Measurements from ENCODE around the gene PHOSPHO1. TPM values are rescaled to one million over a fixed set of nuclear protein-coding genes. Genes with fewer than 3 reads are reported as not detected.

PHOSPHO1 gene
- total and polyA plus RNA-seq, 2 of the 13 experiments (the other 11 are each of a cell fraction or from before 2014, with no cell fraction given): not detected

DNA sequence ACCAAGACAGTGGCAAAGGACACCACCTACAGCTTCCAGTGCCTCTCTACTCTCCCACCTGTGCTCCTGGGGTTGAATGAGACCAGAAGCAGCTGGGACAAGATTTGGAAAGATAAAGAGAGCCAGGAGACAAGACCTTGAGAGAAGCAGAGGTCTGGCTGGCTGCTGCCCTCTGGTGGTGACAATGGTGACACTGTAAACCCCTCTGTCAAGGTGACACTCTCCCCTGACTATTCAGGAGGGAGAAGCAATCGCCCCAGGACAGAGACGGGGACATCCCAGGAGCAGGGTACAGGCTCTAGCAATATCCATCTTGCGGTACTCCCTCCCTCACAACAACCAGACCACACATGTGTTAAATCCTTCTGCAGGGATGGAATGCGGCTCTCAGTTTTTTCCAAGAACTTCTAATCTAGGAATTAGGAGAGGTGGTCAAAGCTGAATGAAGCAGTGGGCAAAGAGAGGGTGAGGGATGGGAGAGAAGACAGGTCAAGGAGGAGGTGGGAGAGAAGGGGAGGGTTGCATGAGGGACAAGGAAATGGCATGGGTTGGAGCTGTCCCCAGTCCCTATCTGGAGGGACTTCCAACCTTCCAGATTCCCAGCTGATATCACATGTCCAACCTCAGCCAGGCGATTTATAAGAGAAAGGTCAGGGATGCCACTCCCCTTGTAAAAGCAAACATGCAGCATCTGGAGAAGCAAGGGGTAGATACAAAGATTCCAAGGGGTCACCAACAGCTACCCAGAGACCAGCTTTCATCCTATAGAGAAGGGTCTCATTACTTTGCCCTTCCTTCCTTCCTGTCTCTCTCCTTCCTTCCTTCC is 2.9 kb downstream of the PHOSPHO1 start (continued):
- TF ChIP-seq KMT2B (CRISPR knock-in tag; IDR thresholded peaks at IDR 0.05) (no peak), ZNF431 (CRISPR knock-in tag; IDR thresholded peaks at IDR 0.05; ENCODE audit: borderline replicate concordance, low read depth) (no peak), ZNF605 (CRISPR knock-in tag; IDR thresholded peaks at IDR 0.05) (no peak), ZMAT3 (CRISPR knock-in tag; conservative IDR thresholded peaks at IDR 0.05) (no peak), ZNF776 (CRISPR knock-in tag; IDR thresholded peaks at IDR 0.05) (no peak), PITX1 (CRISPR knock-in tag; IDR thresholded peaks at IDR 0.05) (no peak), GTF3A (CRISPR knock-in tag; conservative IDR thresholded peaks at IDR 0.05) (no peak), PHF5A (CRISPR knock-in tag; IDR thresholded peaks at IDR 0.05; ENCODE audit: low read depth, unreplicated experiment) (no peak), ZNF274 (CRISPR knock-in tag; IDR thresholded peaks at IDR 0.05) (no peak), NFE2 (CRISPR knock-in tag; IDR thresholded peaks at IDR 0.05) (no peak), XRCC5 (optimal IDR thresholded peaks at IDR 0.05; ENCODE audit: low read length) (peak; percentile 91), HDAC6 (IDR thresholded peaks at IDR 0.05; ENCODE audit: low read depth, low read length) (no peak)
- TF ChIP-seq, protein P1, sequence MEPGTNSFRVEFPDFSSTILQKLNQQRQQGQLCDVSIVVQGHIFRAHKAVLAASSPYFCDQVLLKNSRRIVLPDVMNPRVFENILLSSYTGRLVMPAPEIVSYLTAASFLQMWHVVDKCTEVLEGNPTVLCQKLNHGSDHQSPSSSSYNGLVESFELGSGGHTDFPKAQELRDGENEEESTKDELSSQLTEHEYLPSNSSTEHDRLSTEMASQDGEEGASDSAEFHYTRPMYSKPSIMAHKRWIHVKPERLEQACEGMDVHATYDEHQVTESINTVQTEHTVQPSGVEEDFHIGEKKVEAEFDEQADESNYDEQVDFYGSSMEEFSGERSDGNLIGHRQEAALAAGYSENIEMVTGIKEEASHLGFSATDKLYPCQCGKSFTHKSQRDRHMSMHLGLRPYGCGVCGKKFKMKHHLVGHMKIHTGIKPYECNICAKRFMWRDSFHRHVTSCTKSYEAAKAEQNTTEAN (CRISPR knock-in tag; conservative IDR thresholded peaks at IDR 0.05): no peak
- TF ChIP-seq, protein P2, sequence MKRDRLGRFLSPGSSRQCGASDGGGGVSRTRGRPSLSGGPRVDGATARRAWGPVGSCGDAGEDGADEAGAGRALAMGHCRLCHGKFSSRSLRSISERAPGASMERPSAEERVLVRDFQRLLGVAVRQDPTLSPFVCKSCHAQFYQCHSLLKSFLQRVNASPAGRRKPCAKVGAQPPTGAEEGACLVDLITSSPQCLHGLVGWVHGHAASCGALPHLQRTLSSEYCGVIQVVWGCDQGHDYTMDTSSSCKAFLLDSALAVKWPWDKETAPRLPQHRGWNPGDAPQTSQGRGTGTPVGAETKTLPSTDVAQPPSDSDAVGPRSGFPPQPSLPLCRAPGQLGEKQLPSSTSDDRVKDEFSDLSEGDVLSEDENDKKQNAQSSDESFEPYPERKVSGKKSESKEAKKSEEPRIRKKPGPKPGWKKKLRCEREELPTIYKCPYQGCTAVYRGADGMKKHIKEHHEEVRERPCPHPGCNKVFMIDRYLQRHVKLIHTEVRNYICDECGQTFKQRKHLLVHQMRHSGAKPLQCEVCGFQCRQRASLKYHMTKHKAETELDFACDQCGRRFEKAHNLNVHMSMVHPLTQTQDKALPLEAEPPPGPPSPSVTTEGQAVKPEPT (CRISPR knock-in tag; IDR thresholded peaks at IDR 0.05; ENCODE audit: low read depth): no peak
- TF ChIP-seq, protein P3, sequence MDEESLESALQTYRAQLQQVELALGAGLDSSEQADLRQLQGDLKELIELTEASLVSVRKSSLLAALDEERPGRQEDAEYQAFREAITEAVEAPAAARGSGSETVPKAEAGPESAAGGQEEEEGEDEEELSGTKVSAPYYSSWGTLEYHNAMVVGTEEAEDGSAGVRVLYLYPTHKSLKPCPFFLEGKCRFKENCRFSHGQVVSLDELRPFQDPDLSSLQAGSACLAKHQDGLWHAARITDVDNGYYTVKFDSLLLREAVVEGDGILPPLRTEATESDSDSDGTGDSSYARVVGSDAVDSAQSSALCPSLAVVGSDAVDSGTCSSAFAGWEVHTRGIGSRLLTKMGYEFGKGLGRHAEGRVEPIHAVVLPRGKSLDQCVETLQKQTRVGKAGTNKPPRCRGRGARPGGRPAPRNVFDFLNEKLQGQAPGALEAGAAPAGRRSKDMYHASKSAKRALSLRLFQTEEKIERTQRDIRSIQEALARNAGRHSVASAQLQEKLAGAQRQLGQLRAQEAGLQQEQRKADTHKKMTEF (CRISPR knock-in tag; IDR thresholded peaks at IDR 0.05): no peak
- TF ChIP-seq, protein P4, sequence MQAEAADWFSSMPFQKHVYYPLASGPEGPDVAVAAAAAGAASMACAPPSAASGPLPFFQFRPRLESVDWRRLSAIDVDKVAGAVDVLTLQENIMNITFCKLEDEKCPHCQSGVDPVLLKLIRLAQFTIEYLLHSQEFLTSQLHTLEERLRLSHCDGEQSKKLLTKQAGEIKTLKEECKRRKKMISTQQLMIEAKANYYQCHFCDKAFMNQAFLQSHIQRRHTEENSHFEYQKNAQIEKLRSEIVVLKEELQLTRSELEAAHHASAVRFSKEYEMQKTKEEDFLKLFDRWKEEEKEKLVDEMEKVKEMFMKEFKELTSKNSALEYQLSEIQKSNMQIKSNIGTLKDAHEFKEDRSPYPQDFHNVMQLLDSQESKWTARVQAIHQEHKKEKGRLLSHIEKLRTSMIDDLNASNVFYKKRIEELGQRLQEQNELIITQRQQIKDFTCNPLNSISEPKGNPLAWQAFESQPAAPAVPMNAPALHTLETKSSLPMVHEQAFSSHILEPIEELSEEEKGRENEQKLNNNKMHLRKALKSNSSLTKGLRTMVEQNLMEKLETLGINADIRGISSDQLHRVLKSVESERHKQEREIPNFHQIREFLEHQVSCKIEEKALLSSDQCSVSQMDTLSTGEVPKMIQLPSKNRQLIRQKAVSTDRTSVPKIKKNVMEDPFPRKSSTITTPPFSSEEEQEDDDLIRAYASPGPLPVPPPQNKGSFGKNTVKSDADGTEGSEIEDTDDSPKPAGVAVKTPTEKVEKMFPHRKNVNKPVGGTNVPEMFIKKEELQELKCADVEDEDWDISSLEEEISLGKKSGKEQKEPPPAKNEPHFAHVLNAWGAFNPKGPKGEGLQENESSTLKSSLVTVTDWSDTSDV (CRISPR knock-in tag; IDR thresholded peaks at IDR 0.05): no peak
